Liver (tissue), 9 donors: Measurements from ENCODE around the gene ARHGEF39. TPM values are rescaled to one million over a fixed set of nuclear protein-coding genes. Genes with fewer than 3 reads are reported as not detected.

Source experiments
- DNase-seq: peaks from one replicate; pipeline ENCODE4 v3.0.0-alpha.2; 2017; ENCODE audit warnings: low spot score
- H3K27ac ChIP-seq, 2 donors: one replicate each; pipeline ENCODE4 v1.7.0; 2013; ENCODE audit warnings: inconsistent platforms in 2 of 2, low read length in 2 of 2, control low read depth in 1 of 2, low read depth in 1 of 2, mild to moderate bottlenecking in 1 of 2
- H3K27me3 ChIP-seq, 4 donors: one replicate each; pipeline versions ENCODE4 v1.6.1 to v1.7.0; 2013; ENCODE audit warnings: low read length in 3 of 4, inconsistent platforms in 1 of 4, mild to moderate bottlenecking in 1 of 4, moderate library complexity in 1 of 4; ENCODE audit not compliant: control insufficient read depth in 4 of 4, insufficient read depth in 4 of 4
- H3K36me3 ChIP-seq, 4 donors: one replicate each; pipeline versions ENCODE4 v1.6.1 to v1.7.0; 2013; ENCODE audit warnings: low read length in 3 of 4, mild to moderate bottlenecking in 3 of 4, low read depth in 1 of 4, moderate library complexity in 1 of 4; ENCODE audit not compliant: control insufficient read depth in 4 of 4, insufficient read depth in 3 of 4
- H3K4me1 ChIP-seq, 4 donors: one replicate each; pipeline versions ENCODE4 v1.6.1 to v1.7.0; 2013; ENCODE audit warnings: low read length in 3 of 4, mild to moderate bottlenecking in 3 of 4, moderate library complexity in 1 of 4; ENCODE audit not compliant: control insufficient read depth in 4 of 4, insufficient read depth in 4 of 4
- H3K4me3 ChIP-seq, 3 donors: one replicate each; pipeline versions ENCODE4 v1.6.1 to v1.7.0; 2013; ENCODE audit warnings: low read length in 3 of 3, control low read depth in 1 of 3, low read depth in 1 of 3, mild to moderate bottlenecking in 1 of 3
- H3K9ac ChIP-seq, 2 donors: one replicate each; pipeline ENCODE4 v1.7.0; 2013; ENCODE audit warnings: low read length in 2 of 2, mild to moderate bottlenecking in 2 of 2, moderate library complexity in 2 of 2, control low read depth in 1 of 2, low read depth in 1 of 2
- H3K9me3 ChIP-seq, 4 donors: one replicate each; pipeline versions ENCODE4 v1.6.1 to v1.7.0; 2013; ENCODE audit warnings: low read length in 3 of 4; ENCODE audit not compliant: control insufficient read depth in 4 of 4
- CTCF ChIP-seq: fragments of 150-350 bp; IDR thresholded peaks from 2 replicates; pipeline ENCODE4 v1.5.1; 2017; ENCODE audit warnings: improper control_type of control experiment, low read depth, low read length; ENCODE audit not compliant: missing input control
- EGR1 ChIP-seq, 2 donors: IDR thresholded peaks; 2 replicates each; pipeline ENCODE4 v1.6.1; 2016 to 2018; ENCODE audit warnings: antibody characterized with exemption in 2 of 2, low read depth in 2 of 2
- FOXA1 ChIP-seq: IDR thresholded peaks from 2 replicates; pipeline ENCODE4 v1.6.1; 2016; ENCODE audit warnings: antibody characterized with exemption
- FOXA2 ChIP-seq: IDR thresholded peaks from 2 replicates; pipeline ENCODE4 v1.6.1; 2016; ENCODE audit warnings: antibody characterized with exemption
- GABPA ChIP-seq, 2 donors: IDR thresholded peaks in 1 of 2; conservative IDR thresholded peaks in 1 of 2; 2 replicates each; pipeline ENCODE4 v1.6.1; 2016; ENCODE audit warnings: antibody characterized with exemption in 2 of 2, mild to moderate bottlenecking in 1 of 2, moderate library complexity in 1 of 2
- HNF4A ChIP-seq, 2 donors: conservative IDR thresholded peaks; 2 replicates each; pipeline ENCODE4 v1.6.1; 2016; ENCODE audit warnings: antibody characterized with exemption in 2 of 2, mild to moderate bottlenecking in 2 of 2
- HNF4G ChIP-seq: IDR thresholded peaks from 2 replicates; pipeline ENCODE4 v1.6.1; 2016; ENCODE audit warnings: antibody characterized with exemption
- JUND ChIP-seq, 2 donors: IDR thresholded peaks; 2 replicates each; pipeline ENCODE4 v1.6.1; 2016; ENCODE audit warnings: antibody characterized with exemption in 2 of 2
- NR2F2 ChIP-seq: IDR thresholded peaks from 2 replicates; pipeline ENCODE4 v1.6.1; 2016; ENCODE audit warnings: antibody characterized with exemption
- RAD21 ChIP-seq, 2 donors: IDR thresholded peaks; 2 replicates each; pipeline ENCODE4 v1.6.1; 2016; ENCODE audit warnings: antibody characterized with exemption in 2 of 2, mild to moderate bottlenecking in 2 of 2
- REST ChIP-seq: IDR thresholded peaks from 2 replicates; pipeline ENCODE4 v1.6.1; 2016; ENCODE audit warnings: antibody characterized with exemption, mild to moderate bottlenecking
- RXRA ChIP-seq, 2 donors: IDR thresholded peaks; 2 replicates each; pipeline ENCODE4 v1.6.1; 2017 to 2018; ENCODE audit warnings: antibody characterized with exemption in 2 of 2, mild to moderate bottlenecking in 1 of 2
- SP1 ChIP-seq: IDR thresholded peaks from 2 replicates; pipeline ENCODE4 v1.6.1; 2018; ENCODE audit warnings: antibody characterized with exemption, mild to moderate bottlenecking
- TAF1 ChIP-seq: conservative IDR thresholded peaks from 2 replicates; pipeline ENCODE4 v1.6.1; 2016; ENCODE audit warnings: antibody characterized with exemption, mild to moderate bottlenecking
- YY1 ChIP-seq: IDR thresholded peaks from 2 replicates; pipeline ENCODE4 v1.6.1; 2016; ENCODE audit warnings: antibody characterized with exemption, mild to moderate bottlenecking
- WGBS: extraction: QIAGEN DNeasy Blood & Tissue Kit; methylation state at CpG from one replicate; pipeline ENCODE4 v1.1.7; 2013; 5-methylcytosine and 5-hydroxymethylcytosine counted together
- polyA plus RNA-seq, 2 donors: library from polyadenylated mRNA; stranded (reverse) in 1 of 2; unstranded in 1 of 2; fragments of 200-250 nt in 1 of 2; fragments of >200 nt in 1 of 2; fragmentation: Nextera tagmentation in 1 of 2; extraction: Ambion mirVana in 1 of 2; gene quantifications; one replicate each; pipeline versions ENCODE4 v1.2.1 to v1.2.3, GENCODE V29; 2013 to 2015
- total RNA-seq, 2 donors: library from RNA; depleted of rRNA; stranded (reverse); fragments of >200 nt; gene quantifications; one replicate each; pipeline ENCODE4 v1.2.3, GENCODE V29; 2014
- TF ChIP-seq, protein P1 (sequence below): IDR thresholded peaks from 2 replicates; pipeline ENCODE4 v1.6.1; 2016; ENCODE audit warnings: antibody characterized with exemption
- donor health status: healthy.
- donor health status: healthy.
- donor health status: healthy.
- donor health status: healthy.
- donor health status: healthy.

Gene ARHGEF39
- total and polyA plus RNA-seq, 4 donors, result under 0.01 to 7.4 (median 0.74) TPM

- TF ChIP-seq CTCF, result no peak
- TF ChIP-seq RXRA (IDR thresholded peaks at IDR 0.05), result no peak
Observed at GRCh38 chr9:35679091-35679490, 14.1 kb upstream of the ARHGEF39 start (continued).

GRCh38 chr9:35675732-35676392, 10.9 kb upstream of the ARHGEF39 start:
- Histone ChIP-seq H3K27me3 (no peaks in the 10 kb centered on the region), H3K4me3 (peak overlapping the region in 2 of 3 donors; percentile 35 to 50), H3K9ac (no peak overlapping the region), H3K4me1 (peaks cover 0 to 8% (median 7%) of the 10 kb centered on the region in 4 donors), H3K27ac (no peak overlapping the region), H3K9me3 (no peaks in the 10 kb centered on the region), H3K36me3 (no peaks in the 10 kb centered on the region)
- DNase-seq, result peak; percentile 50
- TF ChIP-seq TAF1 (no peak), GABPA (IDR thresholded peaks at IDR 0.05 in 1 of 2, conservative IDR thresholded peaks at IDR 0.05 in 1 of 2) (no peak), EGR1 (IDR thresholded peaks at IDR 0.05; ENCODE audit: low read depth in 2 of 2) (no peak), RAD21 (IDR thresholded peaks at IDR 0.05) (no peak), NR2F2 (no peak), FOXA2 (no peak), SP1 (no peak), FOXA1 (no peak), HNF4A (conservative IDR thresholded peaks at IDR 0.05) (no peak), CTCF (no peak), JUND (IDR thresholded peaks at IDR 0.05) (no peak), HNF4G (no peak), REST (no peak), YY1 (no peak)
- TF ChIP-seq, protein P1, sequence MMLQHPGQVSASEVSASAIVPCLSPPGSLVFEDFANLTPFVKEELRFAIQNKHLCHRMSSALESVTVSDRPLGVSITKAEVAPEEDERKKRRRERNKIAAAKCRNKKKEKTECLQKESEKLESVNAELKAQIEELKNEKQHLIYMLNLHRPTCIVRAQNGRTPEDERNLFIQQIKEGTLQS, result no peak
- WGBS, result 11% methylated on average over 51 of the region's 51 CpGs
